LHCN-M2 (cell line): ENCODE measurements around the gene HNRNPA0. TPM values are rescaled to one million over a fixed set of nuclear protein-coding genes. Genes with fewer than 3 reads are reported as not detected.
A peak's percentile ranks its signal among the peaks of the same experiment; 100 is the strongest.

Experiments
- DNase-seq: peaks from one replicate; pipeline ENCODE4 v3.0.0-alpha.2; 2012; ENCODE audit warnings: low read depth
- total RNA-seq: library from RNA; depleted of rRNA; stranded (reverse); fragments of >200 nt; gene quantifications from 2 replicates; pipeline ENCODE4 v1.2.3, GENCODE V29; 2014

Gene HNRNPA0
- total RNA-seq, 1 experiment from 2014 or later = 12.7 TPM

DNA sequence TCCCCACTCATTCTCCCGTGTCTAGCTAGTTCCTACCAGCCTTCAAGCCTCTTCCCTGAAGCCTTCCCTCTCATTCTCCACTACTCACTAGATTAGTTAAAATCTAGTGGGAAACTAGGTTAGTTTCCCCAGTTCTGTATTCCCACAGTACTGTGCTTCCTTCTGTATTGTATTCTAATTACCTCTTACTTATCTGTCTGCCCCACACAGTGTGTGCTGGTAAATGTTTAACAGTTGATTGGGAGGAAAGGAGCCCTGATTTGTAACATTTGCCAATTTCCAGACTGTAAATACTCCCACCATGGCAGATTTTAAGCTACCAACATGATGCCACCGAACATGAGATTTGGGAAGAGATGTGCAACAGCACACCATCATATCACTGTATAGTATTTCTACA lies 26.5 kb downstream of the HNRNPA0 start:
- DNase-seq = no peak

DNA sequence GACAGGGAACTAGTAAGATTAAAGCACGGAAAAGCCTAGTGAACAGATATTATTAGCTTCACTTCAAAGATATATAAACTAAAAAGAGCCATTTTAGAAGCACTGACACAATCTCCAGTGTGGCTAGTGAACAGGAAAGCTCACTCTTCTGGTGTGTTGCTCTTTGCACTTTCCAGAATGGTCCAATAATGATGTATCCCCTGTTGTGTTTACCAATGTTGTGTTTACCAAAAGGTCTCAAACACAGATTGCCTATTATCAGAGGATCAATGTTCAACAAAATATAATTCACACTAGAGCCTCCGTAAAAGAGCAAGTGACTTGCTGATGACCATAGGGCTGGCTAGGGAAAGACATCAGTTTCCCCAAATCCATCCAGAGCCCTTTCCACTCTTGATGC lies 29.9 kb downstream of the HNRNPA0 start:
- DNase-seq = no peak

DNA sequence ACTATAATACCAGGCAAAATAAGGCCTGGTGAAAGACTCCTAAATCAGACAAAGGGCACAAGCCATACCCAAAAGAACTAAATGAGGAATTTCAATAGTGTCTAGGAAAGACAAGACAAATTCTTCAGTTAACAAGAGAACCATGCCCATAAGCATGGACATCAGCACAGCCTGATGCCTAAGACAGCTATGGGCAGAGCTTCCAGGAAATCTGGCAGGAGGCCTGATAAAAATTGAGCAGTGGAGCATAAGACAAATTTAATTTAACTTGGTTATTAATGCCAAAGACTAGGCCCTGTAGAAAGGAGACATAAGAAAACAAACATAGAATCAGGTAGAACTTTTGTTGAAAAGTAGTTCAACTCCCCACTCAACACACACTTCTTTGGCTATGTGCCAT lies 35.6 kb downstream of the HNRNPA0 start:
- DNase-seq = no peak

DNA sequence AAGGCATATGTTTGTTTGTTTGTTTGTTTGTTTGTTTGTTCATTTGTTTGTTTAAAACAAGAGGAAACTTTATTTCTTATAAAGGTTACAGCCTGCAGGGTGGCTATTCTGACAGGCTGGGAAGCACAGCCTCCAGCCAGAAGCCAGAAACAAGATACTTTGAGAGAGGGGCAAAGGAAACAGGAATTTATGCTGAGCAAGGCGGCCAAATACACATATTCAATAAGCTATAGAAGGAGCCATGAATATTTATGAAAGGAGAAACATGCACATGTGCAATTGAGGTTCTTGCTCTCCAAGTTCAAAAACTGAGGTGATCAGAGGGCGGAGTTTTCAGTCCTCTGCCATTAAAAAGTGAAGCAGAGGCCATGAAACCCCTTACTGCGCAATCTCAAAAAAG lies 37.8 kb downstream of the HNRNPA0 start:
- DNase-seq = no peak

- DNase-seq = no peak
Observed at GRCh38 chr5:137715456-137715855, 38.7 kb downstream of the HNRNPA0 start.

DNA sequence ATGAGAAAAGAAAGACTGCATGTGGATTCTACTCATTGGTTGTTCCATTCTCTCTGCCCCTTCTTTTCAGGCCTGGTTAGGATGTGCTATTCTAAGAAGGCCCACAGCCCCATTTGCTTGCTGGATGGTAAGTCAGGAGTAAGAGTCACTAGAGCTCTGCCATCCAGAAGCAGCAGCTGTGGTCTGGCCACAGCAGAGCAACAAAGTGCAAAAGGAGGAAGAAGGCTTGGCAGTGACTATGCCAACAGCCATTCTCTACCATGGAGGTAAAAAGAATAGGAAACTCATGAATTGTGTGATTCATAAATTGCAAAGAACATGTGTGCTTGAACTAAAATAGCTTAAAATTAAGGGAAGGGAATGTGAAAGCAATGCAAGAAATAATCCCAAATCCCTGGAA lies 39.2 kb downstream of the HNRNPA0 start:
- peak; percentile 20 for DNase-seq

DNA sequence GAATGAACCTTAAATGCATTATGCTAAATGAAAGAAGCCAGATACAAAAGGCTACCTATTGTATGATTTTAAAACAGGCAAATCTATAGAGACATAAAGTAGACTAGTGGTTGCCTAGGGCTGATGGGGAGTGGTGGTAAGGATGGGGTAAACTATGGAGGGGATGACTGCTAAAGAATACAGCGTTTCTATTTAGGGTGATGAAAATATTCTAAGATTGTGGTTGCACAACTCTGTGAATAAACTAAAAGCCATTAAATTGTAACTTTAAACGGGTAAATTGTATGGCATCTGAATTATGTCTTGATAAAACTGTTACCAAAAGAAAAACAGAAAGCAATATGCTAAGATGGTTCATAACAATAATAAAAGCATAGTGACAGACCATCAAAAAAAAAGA lies 39.7 kb downstream of the HNRNPA0 start:
- DNase-seq = no peak

- DNase-seq = no peak
Observed at GRCh38 chr5:137712139-137712667, 42.0 kb downstream of the HNRNPA0 start.

DNA sequence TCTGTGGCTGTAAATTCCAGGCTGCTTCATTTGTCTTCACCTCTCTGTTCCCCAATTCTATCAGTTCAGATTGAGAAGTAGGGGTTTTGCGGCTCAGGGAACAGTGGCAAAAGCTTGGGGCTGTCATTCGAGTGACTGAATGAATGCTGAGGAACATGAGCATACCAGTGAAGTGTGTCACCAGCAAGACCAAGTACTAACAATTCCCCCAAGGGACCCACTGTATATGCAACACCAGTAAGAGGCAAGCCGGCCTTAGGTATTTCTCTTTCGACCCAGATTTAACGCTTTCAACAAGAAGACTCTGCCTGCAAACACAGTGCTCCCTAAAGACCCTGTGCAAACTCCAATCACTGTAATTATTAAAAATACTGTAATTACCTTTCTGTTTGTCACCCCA lies 44.1 kb downstream of the HNRNPA0 start:
- peak; percentile 19 for DNase-seq

GRCh38 chr5:137708796-137709559 lies 45.2 kb downstream of the HNRNPA0 start:
- no peak for DNase-seq

GRCh38 chr5:137708062-137708461 lies 46.1 kb downstream of the HNRNPA0 start:
- no peak for DNase-seq

DNA sequence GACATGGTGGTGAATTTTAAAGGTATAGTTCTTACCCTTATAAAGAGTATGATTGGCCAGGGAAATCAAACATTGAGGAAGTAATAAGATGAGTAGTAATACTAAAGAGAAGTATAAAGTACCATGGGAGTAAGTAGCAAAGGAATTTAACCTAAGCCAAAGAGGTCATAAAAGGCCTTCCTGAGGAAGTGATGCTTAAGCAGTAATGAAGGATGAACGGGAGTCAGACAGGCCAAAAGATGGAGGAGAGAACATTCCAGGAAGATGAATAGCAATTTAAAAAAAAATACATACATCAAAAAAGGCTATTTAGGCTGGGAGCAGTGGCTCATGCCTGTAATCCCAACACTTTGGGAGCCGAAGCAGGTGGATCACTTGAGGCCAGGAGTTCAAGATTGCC lies 47.3 kb downstream of the HNRNPA0 start:
- no peak for DNase-seq

GRCh38 chr5:137705106-137705505 lies 49.1 kb downstream of the HNRNPA0 start:
- no peak for DNase-seq

- DNase-seq = no peak
Observed at GRCh38 chr5:137703565-137703964, 50.6 kb downstream of the HNRNPA0 start.

DNA sequence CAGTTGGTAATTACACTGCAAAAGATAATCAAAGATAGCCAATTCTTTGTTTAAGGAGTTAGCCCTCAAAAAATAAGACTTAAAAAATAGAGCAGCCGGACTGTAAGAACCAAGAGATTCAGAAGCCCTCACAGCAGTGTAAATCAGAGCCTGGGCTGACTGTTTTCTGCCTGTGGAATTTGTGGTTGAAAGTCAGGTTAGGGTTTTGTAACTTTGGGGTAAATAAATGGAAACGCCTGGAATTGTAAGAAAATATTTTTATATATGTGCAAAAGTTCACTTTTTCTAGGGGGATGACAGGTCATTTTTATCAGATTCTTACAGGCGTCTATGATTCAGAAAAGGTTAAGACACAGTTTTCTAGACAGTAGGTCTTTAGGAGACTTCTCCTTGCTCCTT lies 53.9 kb downstream of the HNRNPA0 start:
- DNase-seq = no peak

- no peak for DNase-seq
Observed at GRCh38 chr5:137699336-137700281, 54.6 kb downstream of the HNRNPA0 start.

DNA sequence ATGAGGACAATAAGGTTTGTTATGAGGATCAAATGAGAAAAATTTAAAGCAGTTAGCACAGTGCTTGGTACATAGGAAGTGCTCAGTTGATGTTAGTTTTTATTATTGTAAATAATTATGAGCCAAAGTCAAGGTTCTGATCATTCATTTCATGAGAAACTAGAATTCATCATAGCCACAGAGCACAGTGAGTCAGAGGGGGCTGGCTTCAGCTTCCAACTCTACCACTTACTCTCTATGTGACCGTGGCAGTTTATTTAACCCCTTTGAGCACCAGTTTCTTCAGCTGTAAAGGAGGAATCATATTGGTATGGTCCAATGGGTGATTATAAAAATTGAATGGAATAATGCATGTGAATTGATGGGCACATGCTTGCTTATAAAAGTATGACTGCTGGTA lies 57.7 kb downstream of the HNRNPA0 start:
- peak; percentile 21 for DNase-seq

- DNase-seq = no peak
Observed at GRCh38 chr5:137695651-137696428, 58.3 kb downstream of the HNRNPA0 start.
